Breast epithelium (tissue), 4 donors: ENCODE measurements around the gene METTL17. TPM values are rescaled to one million over a fixed set of nuclear protein-coding genes. Genes with fewer than 3 reads are reported as not detected.

Experiments used
- DNase-seq, 2 donors: peaks; one replicate each; pipeline ENCODE4 v3.0.0-alpha.2; 2019; ENCODE audit warnings: low spot score in 2 of 2
- H3K27ac ChIP-seq, 2 donors: fragments of 200-600 bp; sonication (generic) in 1 of 2; one replicate each; pipeline ENCODE4 v1.5.1; 2016 to 2019; ENCODE audit warnings: mild to moderate bottlenecking in 1 of 2
- H3K27me3 ChIP-seq, 2 donors: fragments of 200-600 bp; sonication (generic) in 1 of 2; one replicate each; pipeline versions ENCODE4 v1.5.1 to v1.6.0; 2017 to 2019; ENCODE audit warnings: control low read depth in 1 of 2, mild to moderate bottlenecking in 1 of 2
- H3K36me3 ChIP-seq: fragments of 200-600 bp; one replicate; pipeline ENCODE4 v1.5.1; 2019
- H3K4me1 ChIP-seq, 2 donors: fragments of 200-600 bp; sonication (generic); one replicate each; pipeline ENCODE4 v1.5.1; 2016 to 2019; ENCODE audit warnings: control low read depth in 1 of 2
- H3K4me3 ChIP-seq, 3 donors: fragments of 200-600 bp; sonication (generic); 1 replicate in 2 of 3; 2 replicates in 1 of 3; pipeline ENCODE4 v1.5.1; 2016 to 2019; ENCODE audit warnings: mild to moderate bottlenecking in 3 of 3, moderate library complexity in 2 of 3
- H3K9me3 ChIP-seq, 2 donors: fragments of 200-600 bp; sonication (generic) in 1 of 2; one replicate each; pipeline ENCODE4 v1.5.1; 2016 to 2019; ENCODE audit warnings: control low read depth in 1 of 2
- CTCF ChIP-seq, 3 donors: fragments of 450-650 bp; IDR thresholded peaks; one replicate each; pipeline ENCODE4 v1.5.1; 2016 to 2017; ENCODE audit warnings: antibody characterized with exemption in 3 of 3, mild to moderate bottlenecking in 3 of 3, moderate library complexity in 3 of 3
- POLR2A ChIP-seq: fragments of 450-650 bp; IDR thresholded peaks from one replicate; pipeline ENCODE4 v1.6.1; 2016; ENCODE audit warnings: antibody characterized with exemption, mild to moderate bottlenecking, moderate library complexity
- POLR2AphosphoS5 ChIP-seq, 3 donors: sonication (generic); formaldehyde crosslinking; IDR thresholded peaks; one replicate each; pipeline ENCODE4 v1.6.1; 2017; ENCODE audit warnings: antibody characterized with exemption in 3 of 3
- intact Hi-C: fragments of 100-400 bp; cut with DNase I; formaldehyde crosslinking; loops from one replicate; pipeline ENCODE4 v1.15.1; 2023; ENCODE audit warnings: low total_unique reads
- total RNA-seq, 3 donors: library from RNA; depleted of rRNA; stranded (reverse); fragments of >200 nt; gene quantifications; one replicate each; pipeline ENCODE4 v1.1.0, GENCODE V29; 2016

Gene METTL17
- total RNA-seq, 3 donors from 2014 or later = 78.6 to 105 (median 89.5) TPM

GRCh38 chr14:20969336-20969735 is 20.4 kb upstream of the METTL17 start:
- H3K4me1 ChIP-seq = peaks cover 0 to 5% of the 10 kb centered on the region in 2 donors
- no peak overlapping the region for H3K27ac ChIP-seq
- TF ChIP-seq POLR2A (no peak), CTCF (IDR thresholded peaks at IDR 0.05) (no peak), POLR2AphosphoS5 (IDR thresholded peaks at IDR 0.05) (no peak)
- intact Hi-C loops = no loop called here
- no peak for DNase-seq
- H3K36me3 ChIP-seq = no peaks in the 10 kb centered on the region
- no peak overlapping the region for H3K4me3 ChIP-seq
- H3K9me3 ChIP-seq = no peaks in the 10 kb centered on the region
- no peaks in the 10 kb centered on the region for H3K27me3 ChIP-seq

GRCh38 chr14:20970647-20970982 is 19.2 kb upstream of the METTL17 start:
- intact Hi-C loops = loop anchor here (10.0 kb wide), 1 partner anchor 94 kb away; no protein-coding TSS in a partner anchor
- no peak for DNase-seq
- H3K27ac ChIP-seq = peak overlapping the region; percentile 73 to 79

GRCh38 chr14:20970983-20971704 is 18.6 kb upstream of the METTL17 start:
- DNase-seq = peak; percentile 78 to 89
- H3K4me1 ChIP-seq = peaks cover 0 to 5% of the 10 kb centered on the region in 2 donors
- no peaks in the 10 kb centered on the region for H3K36me3 ChIP-seq
- intact Hi-C loops = loop anchor here (10.0 kb wide), 1 partner anchor 94 kb away; no protein-coding TSS in a partner anchor
- peak overlapping the region; percentile 52 to 76 (median 62) for H3K4me3 ChIP-seq
- no peaks in the 10 kb centered on the region for H3K9me3 ChIP-seq
- H3K27me3 ChIP-seq = no peaks in the 10 kb centered on the region
- no peak for TF ChIP-seq POLR2A
- peak in 1 of 3 donors; percentile 42 for TF ChIP-seq POLR2AphosphoS5 (IDR thresholded peaks at IDR 0.05)
- TF ChIP-seq CTCF (IDR thresholded peaks at IDR 0.05) = peak; percentile 77 to 84 (median 79)
- peak overlapping the region; percentile 73 to 79 for H3K27ac ChIP-seq

More at GRCh38 chr14:20970647-20970982, 19.2 kb upstream of the METTL17 start:
- no peak for TF ChIP-seq POLR2A
- TF ChIP-seq POLR2AphosphoS5 (IDR thresholded peaks at IDR 0.05) = no peak
- TF ChIP-seq CTCF (IDR thresholded peaks at IDR 0.05) = no peak
- peak overlapping the region; percentile 52 to 76 (median 62) for H3K4me3 ChIP-seq
- H3K4me1 ChIP-seq = peaks cover 0 to 5% of the 10 kb centered on the region in 2 donors
- H3K36me3 ChIP-seq = no peaks in the 10 kb centered on the region
- H3K27me3 ChIP-seq = no peaks in the 10 kb centered on the region
- no peaks in the 10 kb centered on the region for H3K9me3 ChIP-seq

GRCh38 chr14:20971705-20972021 is 18.1 kb upstream of the METTL17 start:
- intact Hi-C loops = loop anchor here (10.0 kb wide), 1 partner anchor 93 kb away; no protein-coding TSS in a partner anchor
- Histone ChIP-seq H3K27me3 (no peaks in the 10 kb centered on the region), H3K27ac (peak overlapping the region; percentile 73 to 79), H3K4me3 (peak overlapping the region; percentile 52 to 76 (median 62)), H3K36me3 (no peaks in the 10 kb centered on the region), H3K4me1 (peaks cover 0 to 5% of the 10 kb centered on the region in 2 donors), H3K9me3 (no peaks in the 10 kb centered on the region)
- TF ChIP-seq POLR2AphosphoS5 (IDR thresholded peaks at IDR 0.05) = no peak
- no peak for TF ChIP-seq POLR2A
- no peak for TF ChIP-seq CTCF (IDR thresholded peaks at IDR 0.05)
- DNase-seq = no peak

- Histone ChIP-seq H3K4me1 (peaks cover 0 to 5% of the 10 kb centered on the region in 2 donors), H3K9me3 (no peaks in the 10 kb centered on the region), H3K27me3 (no peaks in the 10 kb centered on the region), H3K36me3 (no peaks in the 10 kb centered on the region), H3K27ac (no peak overlapping the region), H3K4me3 (no peak overlapping the region)
- no peak for TF ChIP-seq POLR2A
- no peak for TF ChIP-seq POLR2AphosphoS5 (IDR thresholded peaks at IDR 0.05)
- no peak for TF ChIP-seq CTCF (IDR thresholded peaks at IDR 0.05)
- no peak for DNase-seq
- intact Hi-C loops = loop anchor here (10.0 kb wide), 1 partner anchor 91 kb away; no protein-coding TSS in a partner anchor
Measured at GRCh38 chr14:20973501-20973900, 16.3 kb upstream of the METTL17 start.
